ENCODE results near the gene CYTH1.

CYTH1 gene

GRCh38 chr17:78651554-78651953 lies 130.5 kb downstream of the CYTH1 start:
- H3K36me3 ChIP-seq (ENCODE audit: insufficient read depth) = no peaks in the 10 kb centered on the region
- no peak overlapping the region for H3K4me2 ChIP-seq
- H3K4me3 ChIP-seq (IDR thresholded peaks at IDR 0.05; ENCODE audit: insufficient read depth, low read depth, low read length) = no peak overlapping the region
- no peaks in the 10 kb centered on the region for H3K4me1 ChIP-seq (ENCODE audit: low read depth, poor library complexity, severe bottlenecking)
- no peak overlapping the region for H2AFZ ChIP-seq (ENCODE audit: low read depth)
- no peak overlapping the region for H3K9ac ChIP-seq
- H4K20me1 ChIP-seq (ENCODE audit: insufficient read depth) = no peaks in the 10 kb centered on the region
- H3K79me2 ChIP-seq (ENCODE audit: insufficient read depth, low read depth) = no peaks in the 10 kb centered on the region
- peaks cover 15% of the 10 kb centered on the region for H3K27me3 ChIP-seq (ENCODE audit: insufficient read depth, low read depth)
- no peak for TF ChIP-seq CTCF (conservative IDR thresholded peaks at IDR 0.05; ENCODE audit: low read depth, low read length)
- H3K27ac ChIP-seq = no peak overlapping the region

- no peak overlapping the region for H3K9ac ChIP-seq
- no peaks in the 10 kb centered on the region for H4K20me1 ChIP-seq (ENCODE audit: insufficient read depth)
- peaks cover 29% of the 10 kb centered on the region for H3K27me3 ChIP-seq (ENCODE audit: insufficient read depth, low read depth)
- H3K4me3 ChIP-seq (IDR thresholded peaks at IDR 0.05; ENCODE audit: insufficient read depth, low read depth, low read length) = no peak overlapping the region
- peaks cover 3% of the 10 kb centered on the region for H3K4me1 ChIP-seq (ENCODE audit: low read depth, poor library complexity, severe bottlenecking)
- no peaks in the 10 kb centered on the region for H3K36me3 ChIP-seq (ENCODE audit: insufficient read depth)
- H3K27ac ChIP-seq = no peak overlapping the region
- H3K4me2 ChIP-seq = no peak overlapping the region
- no peaks in the 10 kb centered on the region for H3K79me2 ChIP-seq (ENCODE audit: insufficient read depth, low read depth)
- H2AFZ ChIP-seq (ENCODE audit: low read depth) = no peak overlapping the region
- TF ChIP-seq CTCF (conservative IDR thresholded peaks at IDR 0.05; ENCODE audit: low read depth, low read length) = no peak
These were observed 131.9 kb downstream of the CYTH1 start for GRCh38 chr17:78650093-78650715.

GRCh38 chr17:78648293-78648692 lies 133.8 kb downstream of the CYTH1 start:
- TF ChIP-seq CTCF (conservative IDR thresholded peaks at IDR 0.05; ENCODE audit: low read depth, low read length) = no peak

GRCh38 chr17:78647032-78647431 lies 135.0 kb downstream of the CYTH1 start:
- H3K36me3 ChIP-seq (ENCODE audit: insufficient read depth) = no peaks in the 10 kb centered on the region
- no peak overlapping the region for H3K9ac ChIP-seq
- H2AFZ ChIP-seq (ENCODE audit: low read depth) = no peak overlapping the region
- no peak for TF ChIP-seq CTCF (conservative IDR thresholded peaks at IDR 0.05; ENCODE audit: low read depth, low read length)
- no peaks in the 10 kb centered on the region for H4K20me1 ChIP-seq (ENCODE audit: insufficient read depth)
- H3K4me3 ChIP-seq (IDR thresholded peaks at IDR 0.05; ENCODE audit: insufficient read depth, low read depth, low read length) = no peak overlapping the region
- H3K79me2 ChIP-seq (ENCODE audit: insufficient read depth, low read depth) = no peaks in the 10 kb centered on the region
- H3K4me1 ChIP-seq (ENCODE audit: low read depth, poor library complexity, severe bottlenecking) = peaks cover 3% of the 10 kb centered on the region
- H3K27ac ChIP-seq = no peak overlapping the region
- no peak overlapping the region for H3K4me2 ChIP-seq
- H3K27me3 ChIP-seq (ENCODE audit: insufficient read depth, low read depth) = peaks cover 38% of the 10 kb centered on the region

More at GRCh38 chr17:78648293-78648692, 133.8 kb downstream of the CYTH1 start:
- Histone ChIP-seq H3K4me2 (no peak overlapping the region), H3K27ac (no peak overlapping the region), H3K4me3 (IDR thresholded peaks at IDR 0.05; ENCODE audit: insufficient read depth, low read depth, low read length) (no peak overlapping the region), H3K79me2 (ENCODE audit: insufficient read depth, low read depth) (no peaks in the 10 kb centered on the region), H3K36me3 (ENCODE audit: insufficient read depth) (no peaks in the 10 kb centered on the region), H4K20me1 (ENCODE audit: insufficient read depth) (no peaks in the 10 kb centered on the region), H3K27me3 (ENCODE audit: insufficient read depth, low read depth) (peaks cover 38% of the 10 kb centered on the region), H2AFZ (ENCODE audit: low read depth) (no peak overlapping the region), H3K4me1 (ENCODE audit: low read depth, poor library complexity, severe bottlenecking) (peaks cover 3% of the 10 kb centered on the region), H3K9ac (no peak overlapping the region)

Data from KMS-11 (cell line).